Retinal pigment epithelial cell (primary cell): ENCODE results near the gene PDE8A.

Experiments used
- DNase-seq: peaks from one replicate; pipeline ENCODE4 v3.0.0-alpha.2; 2010; ENCODE audit warnings: low read depth
- H3K4me3 ChIP-seq: 2 replicates; pipeline ENCODE4 v1.5.1; 2011; ENCODE audit warnings: mild to moderate bottlenecking, low read length, control low read depth, moderate library complexity
- TF ChIP-seq, protein P1 (sequence below): conservative IDR thresholded peaks from 2 replicates; pipeline ENCODE4 v1.5.1; 2011; ENCODE audit warnings: low read depth, low read length, control low read depth, inconsistent platforms

PDE8A gene

DNA sequence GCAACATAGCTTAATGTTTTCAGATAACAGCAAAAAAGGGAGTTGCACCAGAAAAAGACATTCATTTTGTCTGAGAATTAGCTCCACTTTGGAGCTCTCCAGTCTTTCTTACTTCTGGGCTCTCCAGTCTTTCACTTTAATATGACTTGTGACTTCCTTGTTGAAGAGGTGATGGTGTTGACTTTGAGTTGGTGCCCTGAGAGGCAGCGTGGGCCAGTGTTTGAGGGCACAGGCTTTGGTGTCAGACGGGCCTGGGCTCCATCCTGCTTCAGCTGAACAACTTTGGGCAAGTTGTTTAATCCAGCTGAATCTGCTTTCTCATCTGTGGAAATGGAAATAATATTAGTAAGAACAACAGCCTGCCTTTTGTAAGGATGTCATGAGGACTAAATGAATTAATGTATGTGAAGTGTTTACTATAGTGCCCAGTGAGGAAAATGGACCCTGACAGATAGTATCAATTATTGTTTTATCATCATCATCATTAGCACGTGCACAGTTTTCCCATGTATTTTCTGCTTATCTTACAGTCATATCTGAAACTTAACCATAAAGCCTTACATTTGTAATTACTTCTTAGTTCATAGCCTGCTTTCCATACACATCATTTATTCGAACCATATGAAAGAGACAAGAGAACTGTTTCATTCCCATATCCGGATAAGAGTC is 108.4 kb downstream of the PDE8A start:
- TF ChIP-seq, protein P1, sequence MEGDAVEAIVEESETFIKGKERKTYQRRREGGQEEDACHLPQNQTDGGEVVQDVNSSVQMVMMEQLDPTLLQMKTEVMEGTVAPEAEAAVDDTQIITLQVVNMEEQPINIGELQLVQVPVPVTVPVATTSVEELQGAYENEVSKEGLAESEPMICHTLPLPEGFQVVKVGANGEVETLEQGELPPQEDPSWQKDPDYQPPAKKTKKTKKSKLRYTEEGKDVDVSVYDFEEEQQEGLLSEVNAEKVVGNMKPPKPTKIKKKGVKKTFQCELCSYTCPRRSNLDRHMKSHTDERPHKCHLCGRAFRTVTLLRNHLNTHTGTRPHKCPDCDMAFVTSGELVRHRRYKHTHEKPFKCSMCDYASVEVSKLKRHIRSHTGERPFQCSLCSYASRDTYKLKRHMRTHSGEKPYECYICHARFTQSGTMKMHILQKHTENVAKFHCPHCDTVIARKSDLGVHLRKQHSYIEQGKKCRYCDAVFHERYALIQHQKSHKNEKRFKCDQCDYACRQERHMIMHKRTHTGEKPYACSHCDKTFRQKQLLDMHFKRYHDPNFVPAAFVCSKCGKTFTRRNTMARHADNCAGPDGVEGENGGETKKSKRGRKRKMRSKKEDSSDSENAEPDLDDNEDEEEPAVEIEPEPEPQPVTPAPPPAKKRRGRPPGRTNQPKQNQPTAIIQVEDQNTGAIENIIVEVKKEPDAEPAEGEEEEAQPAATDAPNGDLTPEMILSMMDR = no peak
- no peak for DNase-seq
- no peak overlapping the region for H3K4me3 ChIP-seq

DNA sequence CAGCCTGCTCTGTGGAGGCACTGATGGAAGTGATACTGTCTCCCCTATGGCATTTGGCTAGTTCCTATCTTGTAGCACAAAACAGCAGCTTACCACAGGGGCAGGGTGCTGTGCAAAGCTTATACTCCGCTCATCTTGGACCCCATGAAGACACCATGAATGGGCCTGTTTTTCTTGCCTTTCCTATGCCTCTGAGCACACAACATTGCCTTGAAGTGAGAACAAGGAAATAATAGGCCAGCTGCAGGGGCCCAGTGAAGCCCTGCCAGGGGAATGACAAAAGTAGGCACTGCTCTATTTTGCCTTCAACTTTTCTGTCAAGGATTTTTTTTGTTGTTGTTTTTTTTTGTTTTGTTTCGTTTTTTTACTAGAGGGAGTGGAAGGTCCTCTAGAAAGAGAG is 110.3 kb downstream of the PDE8A start:
- TF ChIP-seq, protein P1 = no peak
- DNase-seq = no peak
- no peak overlapping the region for H3K4me3 ChIP-seq

DNA sequence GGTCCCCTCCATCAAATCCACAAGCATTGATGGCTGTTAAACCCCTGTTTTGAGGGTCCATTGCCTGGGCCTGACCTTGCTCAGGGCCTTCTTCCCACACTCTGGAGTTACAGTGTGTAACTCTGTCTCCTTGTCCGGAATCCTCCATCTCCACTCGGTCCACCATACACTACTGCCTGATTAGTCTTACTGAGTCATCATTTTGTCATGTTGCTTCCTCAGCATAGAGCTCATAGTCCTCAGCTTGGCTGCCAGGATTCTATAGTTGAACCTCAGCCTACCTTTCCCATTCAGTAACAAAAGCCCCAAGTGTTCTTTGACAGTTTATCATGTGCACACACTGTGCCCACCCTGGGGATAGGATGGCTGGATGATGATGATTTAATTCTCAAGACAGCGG is 113.0 kb downstream of the PDE8A start:
- DNase-seq = no peak

DNA sequence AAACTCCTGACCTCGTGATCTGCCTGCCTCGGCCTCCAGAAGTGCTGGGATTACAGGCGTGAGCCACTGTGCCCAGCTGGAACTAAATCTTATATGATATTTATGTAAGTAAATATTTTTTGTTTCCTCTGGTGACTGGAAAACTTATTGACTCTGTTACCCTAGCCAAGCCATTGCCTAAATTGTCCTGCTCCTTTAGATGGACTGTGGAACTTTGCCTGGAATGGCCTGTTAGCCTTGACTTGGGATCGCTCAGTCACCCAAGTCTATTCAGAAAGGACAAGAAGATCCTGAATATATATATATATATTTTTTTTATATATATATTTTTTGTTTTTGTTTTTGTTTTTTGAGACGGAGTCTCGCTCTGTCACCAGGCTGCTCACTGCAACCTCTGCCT is 113.9 kb downstream of the PDE8A start:
- DNase-seq = no peak

More for the DNA sequence above, 113.0 kb downstream of the PDE8A start:
- H3K4me3 ChIP-seq = no peak overlapping the region
- TF ChIP-seq, protein P1 = no peak

DNA sequence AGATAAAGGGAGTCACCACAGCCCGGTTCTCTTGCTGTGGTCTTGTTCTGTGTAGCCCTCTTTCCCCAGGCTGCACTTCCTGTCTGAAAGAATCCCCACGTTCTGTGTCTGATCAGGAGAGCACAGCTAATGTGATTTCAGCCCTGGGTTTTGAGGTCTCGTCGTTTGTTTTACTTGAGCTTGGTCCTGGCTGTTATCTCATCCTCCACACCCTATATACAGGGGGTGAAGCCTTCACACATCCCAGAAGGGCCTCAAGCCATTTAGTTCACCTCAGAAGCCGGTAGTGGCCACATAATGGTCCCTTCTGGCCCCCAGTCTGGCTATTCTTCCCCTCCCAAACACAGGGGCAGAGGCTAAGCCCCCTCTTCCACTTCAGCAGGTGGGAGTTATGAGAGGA is 115.6 kb downstream of the PDE8A start:
- no peak for DNase-seq

More for the DNA sequence above, 113.9 kb downstream of the PDE8A start:
- TF ChIP-seq, protein P1 = no peak
- no peak overlapping the region for H3K4me3 ChIP-seq

DNA sequence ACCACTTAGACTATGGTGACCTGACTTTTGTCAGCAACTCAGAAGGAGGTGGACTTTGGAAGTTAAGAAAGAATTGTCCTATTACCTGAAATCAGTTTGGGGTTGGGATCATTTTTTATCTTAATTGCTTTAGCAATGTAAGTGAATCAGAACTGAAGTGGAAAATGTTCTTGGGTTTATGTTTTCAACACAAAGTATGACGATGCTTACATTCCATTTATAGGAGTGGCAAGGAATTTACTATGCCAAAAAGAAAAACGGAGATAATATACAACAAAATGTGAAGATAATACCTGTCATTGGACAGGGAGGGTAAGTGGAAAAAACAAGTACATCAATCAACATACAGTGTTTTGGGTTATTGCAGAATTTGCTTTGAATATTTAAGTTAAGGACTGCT is 116.1 kb downstream of the PDE8A start:
- TF ChIP-seq, protein P1 = no peak
- H3K4me3 ChIP-seq = no peak overlapping the region
- no peak for DNase-seq

More for the DNA sequence above, 115.6 kb downstream of the PDE8A start:
- H3K4me3 ChIP-seq = no peak overlapping the region
- TF ChIP-seq, protein P1 = no peak

DNA sequence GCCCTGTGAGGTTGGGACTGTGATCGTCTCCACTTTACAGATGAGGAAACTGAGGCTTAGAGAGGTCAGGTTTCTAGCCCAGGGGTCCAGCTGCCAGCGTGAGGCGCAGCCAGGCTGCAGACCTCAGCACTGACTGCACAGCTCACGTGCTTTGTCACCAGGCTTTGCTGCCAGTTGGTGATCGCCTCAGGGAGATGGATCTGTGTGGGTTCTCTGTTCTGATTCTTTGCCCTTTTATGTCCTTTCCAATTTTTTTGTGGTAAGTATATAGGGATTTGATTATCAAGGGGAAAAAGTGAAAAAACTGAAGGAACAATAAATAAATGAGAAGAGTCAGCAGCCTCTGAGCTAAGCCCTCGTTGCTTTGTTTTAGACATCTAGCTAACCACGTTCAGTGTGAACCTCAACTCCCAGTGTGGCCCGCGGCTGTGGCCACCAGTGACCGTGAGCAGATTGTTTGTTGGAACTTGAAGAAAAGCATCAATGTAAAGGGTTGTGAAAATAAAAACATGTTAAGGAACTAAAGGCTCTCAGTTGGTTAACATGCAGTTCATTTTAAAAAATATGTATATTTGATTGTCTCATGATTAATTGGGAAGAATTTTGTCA is 117.6 kb downstream of the PDE8A start:
- DNase-seq = no peak
- TF ChIP-seq, protein P1 = no peak
- H3K4me3 ChIP-seq = no peak overlapping the region
